SHP77 (cell line): ENCODE measurements around the gene MAD1L1.

Experiments used
- DNase-seq, 2 experiments: peaks; one replicate each; lab custom pipeline; 2025; lab: John Stamatoyannopoulos, UW

The MAD1L1 gene

DNA sequence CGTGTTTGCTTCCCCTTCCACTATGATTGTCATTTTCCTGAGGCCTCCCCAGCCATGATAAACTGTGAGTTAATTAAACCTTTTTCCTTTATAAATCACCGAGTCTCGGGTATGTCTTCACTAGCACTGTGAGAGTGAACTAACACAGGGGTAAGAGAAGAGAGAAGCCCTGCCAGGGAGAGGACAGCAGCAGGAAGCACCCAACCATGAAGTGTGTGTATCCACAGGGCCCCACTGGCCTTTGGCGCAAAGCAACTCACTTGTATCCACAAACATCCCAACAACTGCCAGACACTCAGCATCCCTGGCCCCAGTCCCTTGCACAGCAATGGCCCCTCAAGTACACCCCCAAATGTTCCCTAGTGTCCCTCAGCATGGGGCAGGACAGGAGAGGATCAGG lies 115.1 kb downstream of the MAD1L1 start:
- no peak for DNase-seq

DNA sequence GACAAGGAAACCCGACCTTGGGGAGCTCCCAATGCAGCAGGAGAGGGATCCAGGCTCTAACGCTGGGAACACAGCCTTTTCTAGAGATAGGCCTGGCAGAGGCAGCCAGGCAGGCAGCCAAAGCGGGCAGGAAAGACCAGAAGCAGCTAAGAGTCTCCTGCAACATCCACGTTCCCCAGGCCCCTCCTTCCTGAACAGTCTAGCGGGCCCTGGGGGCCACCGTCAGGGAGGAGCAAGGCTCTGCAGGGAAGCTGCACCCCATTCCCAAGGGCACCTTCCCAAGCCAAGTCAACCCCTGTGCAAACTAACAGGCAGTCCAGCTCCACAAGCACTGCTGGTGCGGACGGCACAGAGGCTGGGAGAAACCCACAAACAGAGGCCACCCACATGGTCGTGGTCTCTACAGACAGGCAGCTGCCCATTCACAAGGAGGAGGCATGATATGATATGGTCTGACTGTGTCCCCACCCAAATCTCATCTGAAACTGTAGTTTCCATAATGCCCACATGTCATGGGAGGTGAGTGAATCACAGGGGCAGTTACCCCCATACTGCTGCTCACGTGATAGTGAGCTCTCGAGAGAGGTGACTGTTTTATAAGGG lies 115.7 kb downstream of the MAD1L1 start:
- DNase-seq: peak; percentile 22 to 24

DNA sequence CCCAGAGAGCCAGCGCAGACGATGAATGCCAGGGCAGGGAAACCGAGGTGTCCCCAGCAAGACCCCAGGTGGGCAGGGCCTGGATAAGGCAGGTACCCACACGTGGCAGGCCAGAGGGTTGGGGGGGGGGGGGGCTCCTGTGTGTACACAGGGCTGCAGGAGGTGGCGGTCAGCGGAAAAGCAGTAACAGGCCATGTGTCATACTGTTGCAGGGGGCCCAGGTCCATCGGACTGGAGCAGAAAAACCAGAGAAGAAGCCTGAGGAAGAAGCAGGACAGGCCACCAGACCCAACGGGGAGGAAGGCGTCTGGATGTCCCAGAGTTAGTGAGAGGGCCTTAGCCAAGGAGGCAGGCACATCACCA lies 116.3 kb downstream of the MAD1L1 start:
- DNase-seq: no peak

GRCh38 chr7:2115760-2116447 lies 116.8 kb downstream of the MAD1L1 start:
- DNase-seq: peak; percentile 92 to 94

- DNase-seq: no peak
Measured at GRCh38 chr7:2114926-2115759, 117.6 kb downstream of the MAD1L1 start.

DNA sequence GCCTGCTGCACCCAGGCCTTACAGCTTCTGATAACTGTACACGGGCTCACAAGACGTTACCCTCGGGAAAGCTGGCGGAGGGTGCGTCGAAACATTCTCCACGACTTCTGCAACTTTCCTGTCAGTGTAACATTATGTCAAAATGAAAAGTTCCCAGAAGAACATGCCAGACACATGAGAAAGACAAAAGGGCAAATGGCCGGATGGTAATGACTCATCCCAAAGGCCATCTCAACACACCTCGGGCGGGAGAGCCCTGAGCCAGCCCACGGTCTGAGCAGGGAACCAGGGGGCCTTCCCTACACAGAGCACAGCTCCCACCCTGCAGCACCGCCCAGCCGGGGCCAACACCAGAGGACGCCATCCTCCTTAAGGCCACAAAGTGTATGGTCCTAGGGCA lies 118.7 kb downstream of the MAD1L1 start:
- no peak for DNase-seq

- DNase-seq: no peak
Measured at GRCh38 chr7:2112261-2113198, 120.2 kb downstream of the MAD1L1 start.

DNA sequence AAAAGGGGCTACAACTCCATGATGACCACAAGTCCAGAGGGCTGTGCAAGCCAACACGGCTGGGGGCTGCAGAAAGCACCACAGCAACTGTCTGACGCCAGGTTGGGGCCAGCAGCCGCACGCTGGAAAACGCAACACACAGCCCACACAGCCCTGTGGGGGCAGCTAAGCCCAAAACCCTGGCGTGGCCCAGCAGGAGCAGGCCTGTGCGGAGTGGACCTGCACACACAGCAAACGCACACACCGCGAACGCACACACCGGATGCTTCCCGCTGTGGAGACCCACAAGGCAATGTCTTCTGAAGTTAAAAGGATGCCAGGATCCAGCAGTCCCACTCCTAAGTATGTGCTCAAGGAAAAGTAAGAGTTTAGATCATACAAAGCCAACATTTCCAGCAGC lies 121.2 kb downstream of the MAD1L1 start:
- no peak for DNase-seq

DNA sequence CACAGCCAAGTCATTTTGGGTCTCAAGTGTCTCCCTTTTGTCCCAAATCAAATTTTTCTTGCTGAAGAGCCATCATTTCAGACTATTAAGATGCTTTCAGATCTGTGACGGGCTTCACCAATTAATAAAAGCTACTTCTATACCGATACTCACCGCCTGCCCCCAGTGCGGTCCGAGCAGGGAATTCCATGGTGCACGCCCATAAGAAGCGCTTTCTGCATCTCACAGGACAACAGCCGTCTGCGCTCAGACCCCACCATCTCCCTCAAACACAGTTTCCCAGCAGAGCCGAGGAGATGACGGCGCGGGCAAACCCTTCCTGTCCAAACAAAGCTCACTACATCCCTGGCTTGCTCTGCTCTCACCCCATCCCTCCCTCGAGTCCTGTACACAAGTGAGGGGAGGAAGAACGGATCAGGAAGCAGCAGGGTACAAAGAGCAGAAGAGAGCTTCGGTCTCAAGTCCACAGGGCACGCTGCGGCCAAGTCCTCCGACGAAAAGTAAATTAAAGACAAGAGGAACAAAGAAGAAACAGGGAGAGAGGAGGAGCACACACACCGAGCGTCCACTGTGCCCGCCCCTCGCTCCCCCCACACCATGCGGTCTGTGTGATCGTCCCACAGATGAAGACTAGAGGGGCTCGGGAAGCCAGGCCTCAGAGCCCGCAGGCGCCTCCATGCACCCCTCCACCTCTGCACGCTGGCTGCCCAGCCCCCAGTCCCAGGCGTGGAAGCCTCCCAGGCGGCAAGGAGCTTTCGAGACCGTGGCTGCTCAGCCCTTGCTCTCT lies 121.9 kb downstream of the MAD1L1 start:
- no peak for DNase-seq

- peak in 1 of 2 experiments; percentile 54 for DNase-seq
Measured at GRCh38 chr7:2109936-2110609, 122.7 kb downstream of the MAD1L1 start.

GRCh38 chr7:2109251-2109872 lies 123.4 kb downstream of the MAD1L1 start:
- no peak for DNase-seq

DNA sequence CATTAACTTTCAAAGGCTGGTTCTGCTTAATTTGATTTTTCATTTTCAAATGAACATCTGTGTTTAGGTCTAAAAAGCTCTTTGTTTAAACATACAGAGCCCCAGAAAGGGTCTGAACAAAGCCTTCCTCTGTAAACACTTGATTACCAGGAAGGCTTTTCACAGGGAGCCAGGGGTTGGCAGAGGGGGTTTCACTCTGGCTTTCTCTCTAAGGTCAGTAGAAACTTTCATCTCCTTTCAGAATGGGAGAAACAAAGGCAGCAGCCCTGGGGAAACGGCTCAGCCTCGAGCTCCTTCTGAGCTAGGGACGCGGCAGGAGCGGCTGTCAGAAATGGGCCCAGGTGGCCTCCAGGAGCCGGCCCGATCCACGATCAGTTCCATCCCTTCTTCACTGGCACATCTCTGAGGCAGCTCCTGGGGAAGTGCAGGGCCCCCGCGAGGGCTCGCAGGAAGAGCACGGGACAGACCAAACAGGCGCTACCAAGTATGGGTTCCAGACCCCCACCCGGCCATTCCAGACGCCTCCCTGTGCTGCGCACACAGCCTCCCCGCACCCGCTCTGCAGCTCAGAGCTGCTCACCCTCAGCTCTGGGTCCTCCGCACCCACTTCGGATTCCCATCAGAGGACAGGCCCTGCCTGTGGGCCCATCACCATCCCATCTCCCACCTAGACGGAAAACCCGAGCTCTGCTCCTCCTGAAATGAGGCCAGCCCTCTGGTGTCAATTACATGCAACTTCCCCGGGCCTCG lies 124.1 kb downstream of the MAD1L1 start:
- no peak for DNase-seq

DNA sequence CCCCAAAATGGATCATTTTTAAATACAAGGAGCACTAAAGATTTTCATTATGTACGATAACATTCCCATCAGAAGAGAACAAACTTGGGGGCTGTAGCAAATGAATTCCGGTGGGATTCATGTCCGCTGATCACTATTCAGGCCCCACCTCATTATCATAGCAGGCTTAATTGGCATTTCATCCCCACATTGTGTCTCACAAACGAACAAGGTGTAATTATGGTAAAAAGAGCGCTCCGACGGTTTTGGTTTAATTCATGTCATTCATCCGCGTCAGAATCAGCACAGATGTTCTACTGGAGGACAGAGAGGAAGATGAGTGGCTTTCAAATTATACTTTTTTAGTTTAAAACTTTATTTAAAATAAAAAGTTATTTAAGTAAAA lies 124.7 kb downstream of the MAD1L1 start:
- no peak for DNase-seq

DNA sequence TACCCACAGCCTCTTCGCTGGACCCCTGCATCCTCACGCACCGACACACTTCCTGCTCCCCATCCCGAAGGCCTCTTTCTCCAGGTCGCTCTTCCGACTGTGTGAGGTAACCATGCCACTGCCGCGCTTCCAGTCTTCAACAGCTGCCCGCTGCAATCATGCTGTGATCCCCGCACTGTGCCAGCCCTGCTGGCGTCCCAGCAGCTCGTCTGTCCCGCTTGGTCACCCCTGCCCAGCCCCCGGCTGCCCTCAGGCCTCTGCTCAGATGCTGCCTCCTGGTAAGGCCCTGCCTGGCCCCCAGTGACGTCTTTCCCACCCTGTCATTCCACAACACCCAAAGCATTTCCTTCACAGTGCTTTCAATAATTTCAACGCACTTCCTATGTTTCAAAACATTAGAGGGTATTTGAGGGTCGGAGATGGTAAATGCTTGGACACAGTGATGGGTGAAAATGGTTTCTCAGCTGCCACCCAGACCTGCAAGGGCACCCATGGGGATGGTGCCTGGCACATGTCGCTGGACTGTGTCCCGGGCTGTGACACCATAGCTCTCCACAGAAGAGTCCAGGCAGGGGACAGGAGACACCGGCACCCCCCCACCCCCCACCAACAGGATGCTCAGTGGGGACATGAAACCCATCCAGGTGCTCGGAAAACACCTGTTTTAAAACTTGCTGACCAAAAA lies 125.2 kb downstream of the MAD1L1 start:
- no peak for DNase-seq

DNA sequence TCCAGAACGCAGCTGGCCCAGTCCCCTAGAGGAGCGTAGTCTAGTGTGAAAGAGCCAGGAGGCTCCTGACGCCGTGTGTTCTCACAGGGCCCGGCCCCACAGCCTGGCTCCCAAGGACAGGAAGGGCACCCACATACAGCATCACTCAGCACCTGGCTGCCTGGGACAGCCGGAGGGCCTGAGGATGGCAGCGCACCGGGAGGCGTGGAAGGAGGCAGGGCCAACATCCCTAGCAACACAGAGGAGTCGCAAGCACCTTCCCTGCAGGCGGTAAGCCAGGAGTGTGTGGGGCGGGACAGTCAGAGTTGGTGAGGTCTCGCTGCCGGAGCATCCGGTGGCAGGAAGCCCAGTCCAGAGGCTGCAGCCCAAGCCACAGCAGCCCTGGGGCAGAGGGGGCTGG lies 125.8 kb downstream of the MAD1L1 start:
- no peak for DNase-seq

GRCh38 chr7:2106440-2106839 lies 126.3 kb downstream of the MAD1L1 start:
- no peak for DNase-seq

DNA sequence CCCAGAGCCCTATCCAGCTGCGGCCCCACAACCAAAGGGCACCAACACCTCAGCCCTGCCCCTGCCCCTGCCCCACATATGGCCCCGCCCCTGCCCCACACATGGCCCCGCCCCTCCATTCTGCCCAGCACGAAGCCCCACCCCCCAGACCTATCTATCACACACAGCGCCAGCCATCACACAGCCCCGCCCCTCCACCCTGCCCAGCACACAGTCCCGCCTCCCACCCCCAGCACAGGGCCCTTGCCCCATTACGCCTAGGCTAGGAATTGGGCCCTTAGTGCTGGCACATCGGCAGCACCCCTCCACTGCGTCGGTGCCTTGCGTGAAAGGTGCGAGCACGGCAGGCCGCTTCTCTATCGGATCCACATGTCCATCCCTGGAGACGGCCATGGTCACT lies 126.8 kb downstream of the MAD1L1 start:
- DNase-seq: peak in 1 of 2 experiments; percentile 30

DNA sequence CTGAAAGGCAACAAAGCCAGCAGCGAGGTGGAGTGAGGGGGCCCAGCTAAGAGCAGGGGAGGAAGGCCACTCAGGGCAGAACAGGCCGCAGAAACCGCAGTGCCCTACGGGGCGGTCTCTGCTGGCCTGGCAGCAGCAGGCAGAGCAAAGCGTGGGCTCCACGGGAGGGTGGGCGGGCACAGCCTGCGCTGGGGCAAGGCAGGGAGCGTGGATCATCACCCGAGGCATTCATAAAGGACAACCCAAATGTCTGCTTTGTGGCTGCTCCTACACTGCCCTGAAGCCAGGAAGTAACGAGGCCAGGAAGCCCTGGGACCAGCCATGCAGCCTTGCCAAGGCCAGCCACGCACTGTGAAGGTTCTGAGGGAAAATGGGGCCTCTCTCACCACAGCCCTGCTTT lies 127.5 kb downstream of the MAD1L1 start:
- no peak for DNase-seq

DNA sequence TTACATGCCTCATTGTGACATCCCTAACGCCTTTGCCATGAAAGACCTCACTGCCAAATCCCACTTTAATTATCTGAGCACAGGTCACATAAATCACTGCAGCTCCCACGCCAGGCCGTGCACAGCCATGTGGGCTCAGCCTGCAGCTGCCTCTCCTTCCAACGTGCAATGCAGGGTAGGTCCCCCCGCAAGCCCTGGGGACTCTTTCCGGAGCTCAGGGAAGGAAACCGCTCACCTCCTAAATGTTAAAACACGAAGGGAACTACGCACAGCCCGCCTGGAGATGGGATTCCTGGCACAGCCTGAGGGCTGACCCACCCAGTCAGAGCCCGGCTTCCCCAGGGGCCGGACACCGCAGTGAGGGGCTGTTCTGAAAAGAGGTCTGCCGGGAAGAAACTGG lies 128.0 kb downstream of the MAD1L1 start:
- no peak for DNase-seq
